ENCODE measurements around the gene GLIS1. TPM values are rescaled to one million over a fixed set of nuclear protein-coding genes. Genes with fewer than 3 reads are reported as not detected.

GLIS1 gene
- polyA plus RNA-seq, 1 donor from 2014 or later: not detected

DNA sequence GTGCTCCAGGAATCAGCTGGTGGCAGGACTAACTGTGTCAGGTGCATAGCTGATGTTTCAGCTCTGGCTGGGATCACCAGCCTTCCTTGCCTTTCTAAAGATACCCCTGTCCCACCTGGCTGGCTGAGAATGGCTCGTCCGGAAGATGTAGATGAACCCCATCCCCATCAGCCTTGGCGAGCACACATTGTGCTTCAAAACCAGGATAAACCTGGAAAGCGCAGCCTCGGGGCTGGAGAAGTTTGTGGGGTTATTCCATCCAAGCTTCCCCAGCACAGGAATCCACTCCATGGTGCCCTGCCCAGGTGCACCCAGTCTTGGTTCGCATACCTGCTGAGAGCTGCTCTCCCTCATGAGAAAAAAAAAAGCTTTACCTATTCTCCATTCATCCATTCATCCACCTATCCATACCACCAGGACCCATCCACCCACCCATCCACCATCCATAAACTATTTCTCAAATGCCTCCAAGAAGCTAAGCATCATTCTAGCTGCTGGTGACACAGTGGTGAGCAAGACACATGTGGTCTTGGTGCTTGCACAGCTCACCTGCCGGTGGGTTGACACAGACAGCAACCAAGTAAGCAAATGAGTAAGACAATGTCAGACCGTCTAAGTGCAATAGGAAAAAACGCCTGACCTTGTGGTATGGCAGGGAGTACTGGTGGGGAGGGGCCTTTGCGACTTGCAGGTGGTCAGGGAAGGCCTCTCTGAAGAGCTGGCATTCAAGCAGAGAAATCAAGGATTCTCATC is 185.8 kb downstream of the GLIS1 start:
- no peak overlapping the region for H3K9ac ChIP-seq (ENCODE audit: low read length)
- no peaks in the 10 kb centered on the region for H3K27me3 ChIP-seq (ENCODE audit: insufficient read depth, low read depth, low read length)
- no peak overlapping the region for H2AFZ ChIP-seq (ENCODE audit: low read depth, low read length)
- no peaks in the 10 kb centered on the region for H4K20me1 ChIP-seq (ENCODE audit: insufficient read depth)
- H3F3A ChIP-seq (ENCODE audit: insufficient read depth, low read length, poor library complexity, severe bottlenecking): no peaks in the 10 kb centered on the region
- H3K4me2 ChIP-seq (ENCODE audit: low read length): no peak overlapping the region
- no peak overlapping the region for H3K27ac ChIP-seq (ENCODE audit: low read length)
- no peaks in the 10 kb centered on the region for H3K79me2 ChIP-seq (replicated peaks; ENCODE audit: insufficient read depth, low read length)
- H3K9me3 ChIP-seq (ENCODE audit: low read length): no peaks in the 10 kb centered on the region
- no peaks in the 10 kb centered on the region for H3K36me3 ChIP-seq (ENCODE audit: insufficient read depth, low read length)
- H3K4me3 ChIP-seq (ENCODE audit: low read length): no peak overlapping the region
- no peaks in the 10 kb centered on the region for H3K9me2 ChIP-seq (ENCODE audit: insufficient read depth, low read length)
- no peak for TF ChIP-seq RAD21 (conservative IDR thresholded peaks at IDR 0.05)
- TF ChIP-seq, protein P1, sequence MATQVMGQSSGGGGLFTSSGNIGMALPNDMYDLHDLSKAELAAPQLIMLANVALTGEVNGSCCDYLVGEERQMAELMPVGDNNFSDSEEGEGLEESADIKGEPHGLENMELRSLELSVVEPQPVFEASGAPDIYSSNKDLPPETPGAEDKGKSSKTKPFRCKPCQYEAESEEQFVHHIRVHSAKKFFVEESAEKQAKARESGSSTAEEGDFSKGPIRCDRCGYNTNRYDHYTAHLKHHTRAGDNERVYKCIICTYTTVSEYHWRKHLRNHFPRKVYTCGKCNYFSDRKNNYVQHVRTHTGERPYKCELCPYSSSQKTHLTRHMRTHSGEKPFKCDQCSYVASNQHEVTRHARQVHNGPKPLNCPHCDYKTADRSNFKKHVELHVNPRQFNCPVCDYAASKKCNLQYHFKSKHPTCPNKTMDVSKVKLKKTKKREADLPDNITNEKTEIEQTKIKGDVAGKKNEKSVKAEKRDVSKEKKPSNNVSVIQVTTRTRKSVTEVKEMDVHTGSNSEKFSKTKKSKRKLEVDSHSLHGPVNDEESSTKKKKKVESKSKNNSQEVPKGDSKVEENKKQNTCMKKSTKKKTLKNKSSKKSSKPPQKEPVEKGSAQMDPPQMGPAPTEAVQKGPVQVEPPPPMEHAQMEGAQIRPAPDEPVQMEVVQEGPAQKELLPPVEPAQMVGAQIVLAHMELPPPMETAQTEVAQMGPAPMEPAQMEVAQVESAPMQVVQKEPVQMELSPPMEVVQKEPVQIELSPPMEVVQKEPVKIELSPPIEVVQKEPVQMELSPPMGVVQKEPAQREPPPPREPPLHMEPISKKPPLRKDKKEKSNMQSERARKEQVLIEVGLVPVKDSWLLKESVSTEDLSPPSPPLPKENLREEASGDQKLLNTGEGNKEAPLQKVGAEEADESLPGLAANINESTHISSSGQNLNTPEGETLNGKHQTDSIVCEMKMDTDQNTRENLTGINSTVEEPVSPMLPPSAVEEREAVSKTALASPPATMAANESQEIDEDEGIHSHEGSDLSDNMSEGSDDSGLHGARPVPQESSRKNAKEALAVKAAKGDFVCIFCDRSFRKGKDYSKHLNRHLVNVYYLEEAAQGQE (IDR thresholded peaks at IDR 0.05; ENCODE audit: borderline replicate concordance): no peak
- TF ChIP-seq, protein P2, sequence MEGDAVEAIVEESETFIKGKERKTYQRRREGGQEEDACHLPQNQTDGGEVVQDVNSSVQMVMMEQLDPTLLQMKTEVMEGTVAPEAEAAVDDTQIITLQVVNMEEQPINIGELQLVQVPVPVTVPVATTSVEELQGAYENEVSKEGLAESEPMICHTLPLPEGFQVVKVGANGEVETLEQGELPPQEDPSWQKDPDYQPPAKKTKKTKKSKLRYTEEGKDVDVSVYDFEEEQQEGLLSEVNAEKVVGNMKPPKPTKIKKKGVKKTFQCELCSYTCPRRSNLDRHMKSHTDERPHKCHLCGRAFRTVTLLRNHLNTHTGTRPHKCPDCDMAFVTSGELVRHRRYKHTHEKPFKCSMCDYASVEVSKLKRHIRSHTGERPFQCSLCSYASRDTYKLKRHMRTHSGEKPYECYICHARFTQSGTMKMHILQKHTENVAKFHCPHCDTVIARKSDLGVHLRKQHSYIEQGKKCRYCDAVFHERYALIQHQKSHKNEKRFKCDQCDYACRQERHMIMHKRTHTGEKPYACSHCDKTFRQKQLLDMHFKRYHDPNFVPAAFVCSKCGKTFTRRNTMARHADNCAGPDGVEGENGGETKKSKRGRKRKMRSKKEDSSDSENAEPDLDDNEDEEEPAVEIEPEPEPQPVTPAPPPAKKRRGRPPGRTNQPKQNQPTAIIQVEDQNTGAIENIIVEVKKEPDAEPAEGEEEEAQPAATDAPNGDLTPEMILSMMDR (IDR thresholded peaks at IDR 0.05; ENCODE audit: poor library complexity, severe bottlenecking): no peak
- TF ChIP-seq SMC3 (conservative IDR thresholded peaks at IDR 0.05; ENCODE audit: poor library complexity): no peak
- no peak for TF ChIP-seq MXI1 (conservative IDR thresholded peaks at IDR 0.05; ENCODE audit: poor library complexity, severe bottlenecking)
- no peak for TF ChIP-seq TAF1 (IDR thresholded peaks at IDR 0.05; ENCODE audit: low read depth)
- TF ChIP-seq EP300 (conservative IDR thresholded peaks at IDR 0.05; ENCODE audit: poor library complexity, severe bottlenecking): no peak
- no peak for TF ChIP-seq EZH2 (IDR thresholded peaks at IDR 0.05; ENCODE audit: borderline replicate concordance, insufficient read depth, low read length, poor library complexity, severe bottlenecking)
- no peak for TF ChIP-seq POLR2AphosphoS5 (IDR thresholded peaks at IDR 0.05)

DNA sequence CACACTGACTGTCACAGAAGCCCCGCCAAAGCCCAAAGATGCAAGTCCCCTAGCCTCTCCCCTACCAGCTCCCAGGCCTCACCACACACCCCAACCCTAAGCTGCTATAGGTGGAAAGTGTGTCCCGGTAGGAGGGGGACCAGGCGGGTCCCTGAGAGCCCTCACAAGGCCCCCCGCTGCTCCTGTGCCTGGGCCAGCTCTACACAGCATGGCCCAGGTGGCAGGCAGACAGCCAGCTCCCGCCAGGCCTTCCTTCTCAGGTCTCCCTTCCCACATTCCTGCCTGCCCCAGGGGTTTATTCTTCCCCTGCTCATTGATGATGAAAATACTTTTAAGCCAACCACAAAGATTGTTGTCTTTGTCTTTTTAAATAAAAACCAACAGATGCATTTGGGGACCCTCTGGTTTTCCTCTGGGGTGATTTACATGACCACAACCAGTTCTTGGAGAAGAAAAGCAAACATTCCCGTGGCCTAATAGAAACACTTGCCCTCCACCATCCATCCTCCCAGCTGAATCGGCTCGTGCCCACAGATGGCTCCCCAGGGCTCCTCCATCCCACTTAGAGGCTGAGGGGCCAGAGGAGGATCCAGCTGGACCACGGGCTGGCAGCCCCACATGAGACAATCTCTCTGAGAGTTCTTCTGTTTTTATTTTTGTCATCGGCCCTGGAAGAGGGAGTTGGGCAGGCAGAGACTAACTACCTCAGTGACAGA is 186.7 kb downstream of the GLIS1 start:
- Histone ChIP-seq H3K36me3 (ENCODE audit: insufficient read depth, low read length) (no peaks in the 10 kb centered on the region), H3K9me2 (ENCODE audit: insufficient read depth, low read length) (no peaks in the 10 kb centered on the region), H2AFZ (ENCODE audit: low read depth, low read length) (no peak overlapping the region), H3K27ac (ENCODE audit: low read length) (no peak overlapping the region), H3F3A (ENCODE audit: insufficient read depth, low read length, poor library complexity, severe bottlenecking) (no peaks in the 10 kb centered on the region), H3K79me2 (replicated peaks; ENCODE audit: insufficient read depth, low read length) (no peaks in the 10 kb centered on the region), H3K4me2 (ENCODE audit: low read length) (no peak overlapping the region), H3K4me3 (ENCODE audit: low read length) (no peak overlapping the region), H3K27me3 (ENCODE audit: insufficient read depth, low read depth, low read length) (no peaks in the 10 kb centered on the region), H4K20me1 (ENCODE audit: insufficient read depth) (no peaks in the 10 kb centered on the region), H3K9me3 (ENCODE audit: low read length) (no peaks in the 10 kb centered on the region), H3K9ac (ENCODE audit: low read length) (no peak overlapping the region)
- TF ChIP-seq EP300 (conservative IDR thresholded peaks at IDR 0.05; ENCODE audit: poor library complexity, severe bottlenecking) (no peak), SMC3 (conservative IDR thresholded peaks at IDR 0.05; ENCODE audit: poor library complexity) (no peak), MXI1 (conservative IDR thresholded peaks at IDR 0.05; ENCODE audit: poor library complexity, severe bottlenecking) (no peak), TAF1 (IDR thresholded peaks at IDR 0.05; ENCODE audit: low read depth) (no peak), RAD21 (conservative IDR thresholded peaks at IDR 0.05) (no peak), EZH2 (IDR thresholded peaks at IDR 0.05; ENCODE audit: borderline replicate concordance, insufficient read depth, low read length, poor library complexity, severe bottlenecking) (no peak), POLR2AphosphoS5 (IDR thresholded peaks at IDR 0.05) (no peak)
- TF ChIP-seq, protein P2 (IDR thresholded peaks at IDR 0.05; ENCODE audit: poor library complexity, severe bottlenecking): no peak
- TF ChIP-seq, protein P1 (IDR thresholded peaks at IDR 0.05; ENCODE audit: borderline replicate concordance): no peak

All from neural cell (in vitro differentiated cells).